ENCODE data around the gene RELA. TPM values are rescaled to one million over a fixed set of nuclear protein-coding genes. Genes with fewer than 3 reads are reported as not detected.
A peak's percentile ranks its signal among the peaks of the same experiment; 100 is the strongest.

The RELA gene
- total and polyA plus RNA-seq, 10 of the 15 experiments (the other 5 are each of a cell fraction or from before 2014, with no cell fraction given) = 5.1 to 56.4 (median 34.2) TPM

- Histone ChIP-seq H4K20me1 (ENCODE audit: control insufficient read depth, insufficient read depth) (no peaks in the 10 kb centered on the region), H3K4me1 (ENCODE audit: control insufficient read depth, insufficient read depth, low read length) (peaks cover 34% of the 10 kb centered on the region), H3K36me3 (ENCODE audit: control insufficient read depth in 2 of 2, insufficient read depth in 2 of 2, low read length in 1 of 2) (peaks cover 11 to 30% of the 10 kb centered on the region in 2 experiments), H3K4me3 (peak overlapping the region; percentile 85), H3K79me2 (ENCODE audit: control insufficient read depth, insufficient read depth, low read length) (peaks cover 42% of the 10 kb centered on the region), H3K9ac (ENCODE audit: control insufficient read depth, insufficient read depth, low read length) (peak overlapping the region; percentile 46; the same call in 1 of the 2 replicates), H3K27me3 (replicated peaks in 1 of 2; ENCODE audit: control insufficient read depth in 2 of 2, insufficient read depth in 2 of 2, low read length in 1 of 2) (no peaks in the 10 kb centered on the region), H3K4me2 (ENCODE audit: control insufficient read depth, insufficient read depth) (peak overlapping the region; percentile 99), H3K9me3 (replicated peaks; ENCODE audit: control insufficient read depth, insufficient read depth, low read length) (no peaks in the 10 kb centered on the region), H3K27ac (ENCODE audit: control insufficient read depth, insufficient read depth) (peak overlapping the region; percentile 89; the same call in 1 of the 2 replicates), H2AFZ (ENCODE audit: control insufficient read depth, low read depth, low read length) (no peak overlapping the region)
- ChIA-PET CTCF (interaction anchor here (0.6 to 1.0 kb wide), 2 partner anchors 10 to 16 kb away, joined by 3 read pairs; no protein-coding TSS in a partner anchor), SMC1A (ENCODE audit: uncharacterized antibody, unreplicated experiment) (no interaction called here), RAD21 (ENCODE audit: unreplicated experiment) (interaction anchor here (0.8 to 0.9 kb wide), 2 partner anchors 27 to 58 kb away, joined by 3 read pairs; partner anchors contain the start of gene PCNX3), POLR2A (interaction anchor here (0.6 to 7.6 kb wide), 4 partner anchors 11 to 47 kb away, joined by 4 to 100 read pairs (median 5); partner anchors contain the start of genes PCNX3 and RELA)
- in situ Hi-C loops (cut with MboI) (no loop called here), intact Hi-C loops (cut with micrococcal nuclease; ENCODE audit: unreplicated experiment) (no loop called here)
- no peak for DNase-seq (ENCODE audit: low read depth, low spot score)
- 94% methylated on average over 31 of the region's 49 CpGs for WGBS (ENCODE audit: insufficient coverage, insufficient replicate concordance, low lambda C conversion rate, missing lambda C conversion rate)
- no peak for ATAC-seq
- no peak for FAIRE-seq
- BruUV-seq (replicated peaks) = no TSS peak
- TF ChIP-seq CHD4 (IDR thresholded peaks at IDR 0.05) (no peak), NFYB (IDR thresholded peaks at IDR 0.05; ENCODE audit: insufficient read depth, low read depth, low read length) (peak; percentile 36; the same call in 1 of the 2 replicates), LARP7 (IDR thresholded peaks at IDR 0.05) (peak; percentile 58; the same call in 1 of the 2 replicates), ASH2L (IDR thresholded peaks at IDR 0.05; ENCODE audit: borderline replicate concordance, low read depth) (no peak), FOS (IDR thresholded peaks at IDR 0.05; ENCODE audit: borderline replicate concordance, extremely low read depth, insufficient read length) (no peak), BCL11A (IDR thresholded peaks at IDR 0.05; ENCODE audit: low read depth, low read length) (no peak), NKRF (conservative IDR thresholded peaks at IDR 0.05) (no peak), MXI1 (IDR thresholded peaks at IDR 0.05; ENCODE audit: low read depth, low read length) (no peak), E2F8 (IDR thresholded peaks at IDR 0.05; ENCODE audit: low read depth, partially characterized antibody) (no peak), CREM (IDR thresholded peaks at IDR 0.05; ENCODE audit: low read depth) (0 out of 2 replicates have a peak, but pooled peaks have one; percentile 18), SMARCA5 (IDR thresholded peaks at IDR 0.05) (no peak), PML (IDR thresholded peaks at IDR 0.05; ENCODE audit: low read length) (no peak), ELK1 (IDR thresholded peaks at IDR 0.05; ENCODE audit: low read depth, low read length) (no peak), PAX5 (IDR thresholded peaks at IDR 0.05; ENCODE audit: borderline replicate concordance, low read depth, low read length) (no peak), ZBTB33 (IDR thresholded peaks at IDR 0.05) (no peak), SIN3A (IDR thresholded peaks at IDR 0.05; ENCODE audit: low read depth, low read length) (no peak), GATAD2B (conservative IDR thresholded peaks at IDR 0.05; ENCODE audit: low read depth) (peak; percentile 50; the same call in 1 of the 2 replicates)
These were observed 20.6 kb downstream of the RELA start for GRCh38 chr11:65642014-65642671.
